Measurements from ENCODE around the gene HDHD5.

HDHD5 gene

GRCh38 chr22:17113600-17113999 lies 45.5 kb downstream of the HDHD5 start:
- H2AFZ ChIP-seq (ENCODE audit: low read length, unreplicated experiment): no peak overlapping the region
- H3K4me1 ChIP-seq (ENCODE audit: control insufficient read depth, insufficient read depth, low read length, unreplicated experiment): no peaks in the 10 kb centered on the region
- no peaks in the 10 kb centered on the region for H3K79me2 ChIP-seq (ENCODE audit: control insufficient read depth, insufficient read depth, low read length, unreplicated experiment)
- H3K27me3 ChIP-seq (ENCODE audit: insufficient read depth, low read length): peaks cover 1% of the 10 kb centered on the region; the same call in 1 of the 2 replicates
- no peak overlapping the region for H3K27ac ChIP-seq (ENCODE audit: low read depth, low read length)
- H3K4me3 ChIP-seq (ENCODE audit: low read depth, low read length): no peak overlapping the region
- H3K36me3 ChIP-seq (ENCODE audit: insufficient read depth, low read length): no peaks in the 10 kb centered on the region

DNA sequence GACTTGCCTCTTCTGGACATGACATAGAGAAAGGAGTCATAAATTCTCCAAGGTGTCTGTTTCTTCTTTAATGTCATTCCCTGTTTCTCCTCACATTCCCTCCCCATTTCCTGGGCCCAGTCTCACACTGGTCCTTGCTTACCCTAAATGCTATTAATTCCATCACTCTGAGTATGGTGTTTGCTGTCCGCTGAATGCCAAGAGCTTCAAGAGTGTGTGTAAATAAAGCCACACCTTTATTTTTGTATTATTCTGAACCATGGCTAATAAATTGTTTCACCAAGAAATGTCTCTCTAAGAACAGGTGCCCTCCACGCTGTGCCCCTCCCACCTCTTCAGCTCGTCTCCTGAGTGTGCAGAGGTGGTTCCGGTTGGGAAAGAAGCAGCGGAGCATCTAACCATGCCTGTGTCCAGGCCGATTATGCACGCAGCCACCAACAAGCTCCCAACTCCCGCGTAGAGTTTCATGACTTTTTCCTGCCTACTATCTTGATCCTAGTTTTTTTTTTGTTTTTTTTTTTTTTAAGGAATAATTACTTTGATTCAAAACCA lies 46.5 kb downstream of the HDHD5 start:
- H3K79me2 ChIP-seq (ENCODE audit: control insufficient read depth, insufficient read depth, low read length, unreplicated experiment): no peaks in the 10 kb centered on the region
- no peaks in the 10 kb centered on the region for H3K27me3 ChIP-seq (ENCODE audit: insufficient read depth, low read length)
- H3K27ac ChIP-seq (ENCODE audit: low read depth, low read length): no peak overlapping the region
- no peaks in the 10 kb centered on the region for H3K4me1 ChIP-seq (ENCODE audit: control insufficient read depth, insufficient read depth, low read length, unreplicated experiment)
- H3K36me3 ChIP-seq (ENCODE audit: insufficient read depth, low read length): no peaks in the 10 kb centered on the region
- no peak overlapping the region for H2AFZ ChIP-seq (ENCODE audit: low read length, unreplicated experiment)
- H3K4me3 ChIP-seq (ENCODE audit: low read depth, low read length): no peak overlapping the region

- Histone ChIP-seq H3K4me1 (ENCODE audit: control insufficient read depth, insufficient read depth, low read length, unreplicated experiment) (no peaks in the 10 kb centered on the region), H3K36me3 (ENCODE audit: insufficient read depth, low read length) (no peaks in the 10 kb centered on the region), H3K27ac (ENCODE audit: low read depth, low read length) (no peak overlapping the region), H3K4me3 (ENCODE audit: low read depth, low read length) (no peak overlapping the region), H3K79me2 (ENCODE audit: control insufficient read depth, insufficient read depth, low read length, unreplicated experiment) (no peaks in the 10 kb centered on the region), H3K27me3 (ENCODE audit: insufficient read depth, low read length) (no peaks in the 10 kb centered on the region), H2AFZ (ENCODE audit: low read length, unreplicated experiment) (no peak overlapping the region)
Observed at GRCh38 chr22:17110791-17111550, 48.1 kb downstream of the HDHD5 start.

- Histone ChIP-seq H3K4me3 (ENCODE audit: low read depth, low read length) (no peak overlapping the region), H3K36me3 (ENCODE audit: insufficient read depth, low read length) (no peaks in the 10 kb centered on the region), H3K27ac (ENCODE audit: low read depth, low read length) (no peak overlapping the region), H3K4me1 (ENCODE audit: control insufficient read depth, insufficient read depth, low read length, unreplicated experiment) (no peaks in the 10 kb centered on the region), H3K79me2 (ENCODE audit: control insufficient read depth, insufficient read depth, low read length, unreplicated experiment) (no peaks in the 10 kb centered on the region), H3K27me3 (ENCODE audit: insufficient read depth, low read length) (no peaks in the 10 kb centered on the region), H2AFZ (ENCODE audit: low read length, unreplicated experiment) (no peak overlapping the region)
Observed at GRCh38 chr22:17109976-17110375, 49.1 kb downstream of the HDHD5 start.

- no peaks in the 10 kb centered on the region for H3K4me1 ChIP-seq (ENCODE audit: control insufficient read depth, insufficient read depth, low read length, unreplicated experiment)
- H3K36me3 ChIP-seq (ENCODE audit: insufficient read depth, low read length): no peaks in the 10 kb centered on the region
- H3K27me3 ChIP-seq (ENCODE audit: insufficient read depth, low read length): no peaks in the 10 kb centered on the region
- no peaks in the 10 kb centered on the region for H3K79me2 ChIP-seq (ENCODE audit: control insufficient read depth, insufficient read depth, low read length, unreplicated experiment)
- no peak overlapping the region for H3K4me3 ChIP-seq (ENCODE audit: low read depth, low read length)
- no peak overlapping the region for H2AFZ ChIP-seq (ENCODE audit: low read length, unreplicated experiment)
- H3K27ac ChIP-seq (ENCODE audit: low read depth, low read length): no peak overlapping the region
Observed at GRCh38 chr22:17109113-17109865, 49.8 kb downstream of the HDHD5 start.

GRCh38 chr22:17108256-17109112 lies 50.6 kb downstream of the HDHD5 start:
- Histone ChIP-seq H3K36me3 (ENCODE audit: insufficient read depth, low read length) (no peaks in the 10 kb centered on the region), H3K79me2 (ENCODE audit: control insufficient read depth, insufficient read depth, low read length, unreplicated experiment) (no peaks in the 10 kb centered on the region), H3K4me1 (ENCODE audit: control insufficient read depth, insufficient read depth, low read length, unreplicated experiment) (no peaks in the 10 kb centered on the region), H3K27ac (ENCODE audit: low read depth, low read length) (no peak overlapping the region), H2AFZ (ENCODE audit: low read length, unreplicated experiment) (no peak overlapping the region), H3K27me3 (ENCODE audit: insufficient read depth, low read length) (no peaks in the 10 kb centered on the region), H3K4me3 (ENCODE audit: low read depth, low read length) (no peak overlapping the region)

DNA sequence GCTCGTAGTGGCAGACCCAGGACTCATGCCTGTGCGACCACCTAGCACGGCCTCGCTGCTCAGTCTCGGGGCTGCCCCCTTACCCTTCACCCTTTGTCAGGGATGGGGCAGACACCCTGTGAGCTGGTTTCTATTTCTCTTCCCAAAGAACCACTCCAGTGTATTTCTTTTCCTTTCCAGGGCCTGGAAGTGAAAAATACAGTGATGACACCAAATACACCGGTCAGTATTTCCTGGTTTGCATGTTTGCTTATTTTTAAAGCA lies 51.6 kb downstream of the HDHD5 start:
- no peak overlapping the region for H3K27ac ChIP-seq (ENCODE audit: low read depth, low read length)
- no peak overlapping the region for H3K4me3 ChIP-seq (ENCODE audit: low read depth, low read length)
- H3K36me3 ChIP-seq (ENCODE audit: insufficient read depth, low read length): no peaks in the 10 kb centered on the region
- no peaks in the 10 kb centered on the region for H3K27me3 ChIP-seq (ENCODE audit: insufficient read depth, low read length)
- H2AFZ ChIP-seq (ENCODE audit: low read length, unreplicated experiment): no peak overlapping the region
- no peaks in the 10 kb centered on the region for H3K4me1 ChIP-seq (ENCODE audit: control insufficient read depth, insufficient read depth, low read length, unreplicated experiment)
- no peaks in the 10 kb centered on the region for H3K79me2 ChIP-seq (ENCODE audit: control insufficient read depth, insufficient read depth, low read length, unreplicated experiment)

DNA sequence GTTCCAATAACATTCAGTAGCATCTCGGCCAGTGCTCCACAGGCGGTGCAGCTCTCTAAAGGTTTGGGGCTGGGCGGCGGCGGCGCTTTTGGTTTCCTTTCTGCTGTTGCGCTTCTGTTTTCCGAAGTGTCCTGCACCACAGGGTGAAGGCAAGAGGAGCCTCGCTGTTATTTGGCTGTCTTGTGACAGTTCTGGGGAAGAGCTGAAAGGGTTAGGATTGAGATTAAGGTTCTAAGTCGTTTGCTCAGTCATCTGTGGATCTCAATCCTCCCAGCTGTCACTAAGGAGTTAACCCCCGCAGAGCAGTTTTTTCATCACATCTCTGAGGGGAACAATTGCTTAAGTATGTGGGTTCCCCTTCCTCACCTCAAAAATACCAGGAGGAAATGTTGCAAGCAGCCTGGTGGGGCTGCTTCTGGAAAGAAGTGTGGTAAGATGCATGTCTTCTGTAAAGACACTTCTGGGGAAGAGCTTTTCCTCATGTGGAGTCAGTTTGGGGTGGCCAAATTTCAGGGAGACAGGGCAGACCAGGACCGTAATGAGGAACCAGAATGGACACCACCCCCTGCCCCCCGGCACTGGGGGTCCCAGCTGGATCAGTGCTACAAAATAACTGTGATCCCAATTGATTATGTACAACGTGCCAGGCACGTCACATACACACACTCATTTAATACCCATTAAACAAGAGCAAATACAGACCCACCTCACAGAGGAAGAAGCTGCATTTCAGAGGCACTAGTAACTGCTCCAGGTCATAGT lies 52.1 kb downstream of the HDHD5 start:
- no peaks in the 10 kb centered on the region for H3K36me3 ChIP-seq (ENCODE audit: insufficient read depth, low read length)

DNA sequence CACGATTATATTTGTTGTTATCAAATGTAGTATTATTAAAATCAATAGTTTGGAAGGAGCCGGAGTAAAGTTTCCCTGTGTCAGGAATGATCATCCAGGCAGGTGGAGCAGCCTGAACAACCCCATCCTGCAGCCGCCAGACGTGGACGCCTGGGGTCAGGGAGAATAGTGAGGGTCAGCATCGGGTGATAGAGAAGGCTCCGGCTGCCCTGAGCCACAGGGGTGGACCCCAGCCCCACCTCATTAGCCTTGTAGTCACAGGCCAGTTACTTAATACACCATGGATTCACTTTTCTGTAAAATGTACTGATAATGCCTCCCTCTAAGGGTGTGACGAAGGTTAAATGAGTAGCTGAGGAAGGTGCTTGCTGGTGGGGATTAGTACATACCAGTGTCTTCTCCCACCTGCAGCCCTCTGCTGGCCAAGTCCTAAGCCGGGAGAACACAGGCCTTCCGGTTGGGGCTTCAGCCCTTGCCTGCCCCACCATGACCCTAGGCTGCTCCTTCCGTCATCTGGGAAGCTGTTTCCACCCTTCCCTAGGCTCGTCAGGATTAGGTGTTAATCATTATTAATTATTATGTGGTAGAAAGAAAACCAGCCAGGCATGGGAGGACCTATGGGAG lies 52.8 kb downstream of the HDHD5 start:
- Histone ChIP-seq H3K79me2 (ENCODE audit: control insufficient read depth, insufficient read depth, low read length, unreplicated experiment) (no peaks in the 10 kb centered on the region), H3K4me3 (ENCODE audit: low read depth, low read length) (no peak overlapping the region), H3K36me3 (ENCODE audit: insufficient read depth, low read length) (no peaks in the 10 kb centered on the region), H3K27ac (ENCODE audit: low read depth, low read length) (no peak overlapping the region), H3K27me3 (ENCODE audit: insufficient read depth, low read length) (no peaks in the 10 kb centered on the region), H3K4me1 (ENCODE audit: control insufficient read depth, insufficient read depth, low read length, unreplicated experiment) (no peaks in the 10 kb centered on the region), H2AFZ (ENCODE audit: low read length, unreplicated experiment) (no peak overlapping the region)

More for the DNA sequence above, 52.1 kb downstream of the HDHD5 start:
- H3K4me3 ChIP-seq (ENCODE audit: low read depth, low read length): no peak overlapping the region
- no peaks in the 10 kb centered on the region for H3K27me3 ChIP-seq (ENCODE audit: insufficient read depth, low read length)
- no peaks in the 10 kb centered on the region for H3K4me1 ChIP-seq (ENCODE audit: control insufficient read depth, insufficient read depth, low read length, unreplicated experiment)
- no peak overlapping the region for H3K27ac ChIP-seq (ENCODE audit: low read depth, low read length)
- no peaks in the 10 kb centered on the region for H3K79me2 ChIP-seq (ENCODE audit: control insufficient read depth, insufficient read depth, low read length, unreplicated experiment)
- no peak overlapping the region for H2AFZ ChIP-seq (ENCODE audit: low read length, unreplicated experiment)
